HCT116 (cell line): ENCODE data around the gene NPSR1. TPM values are rescaled to one million over a fixed set of nuclear protein-coding genes. Genes with fewer than 3 reads are reported as not detected.

Experiments used
- ATAC-seq: fragments of 200-7000 bp; cut with Tn5 transposase; 2 replicates; pipeline ENCODE4 v1.9.1; 2020; ENCODE audit warnings: mild to moderate bottlenecking, moderate library complexity
- BruUV-seq: library from RNA; stranded (reverse); fragments of 400-500 nt; replicated peaks from 2 replicates; lab custom pipeline; 2021; lab: Mats Ljungman, UMichigan
- CTCF ChIA-PET: fragments of 300-600 bp; sonication (Branson Sonifier 250); formaldehyde crosslinking; loops from one replicate; lab custom pipeline; 2021; ENCODE audit warnings: antibody characterized with exemption; lab: Charles Lee
- POLR2A ChIA-PET: fragments of 300-600, 350-600 bp; sonication (Branson Sonifier 250); formaldehyde crosslinking; loops from one replicate; lab custom pipeline; 2021; ENCODE audit warnings: antibody characterized with exemption; lab: Charles Lee
- RAD21 ChIA-PET, 2 experiments: fragments of 300-600 bp; sonication (Branson Sonifier 250); formaldehyde crosslinking; loops; one replicate each; lab custom pipeline; 2023; ENCODE audit warnings: low total read pairs in 2 of 2; ENCODE audit not compliant: uncharacterized antibody in 2 of 2, unreplicated experiment in 2 of 2, low non-redundant PET in 1 of 2; lab: Charles Lee
- DNase-seq: peaks from one replicate; pipeline ENCODE4 v3.0.0-alpha.2; 2010; ENCODE audit warnings: low read depth, low spot score
- H2AFZ ChIP-seq: fragments of 200-600 bp; shearing (Covaris generic), sonication (generic); 2 replicates; pipeline ENCODE4 v1.6.1; 2017; ENCODE audit warnings: low read depth, mixed run types, mixed read lengths, antibody characterized with exemption, low read length; ENCODE audit not compliant: poor library complexity, severe bottlenecking
- H3K27ac ChIP-seq: 2 replicates; pipeline ENCODE4 v1.5.1; 2012; ENCODE audit warnings: low read depth, low read length
- H3K27me3 ChIP-seq: fragments of 200-600 bp; sonication (generic); 2 replicates; pipeline ENCODE4 v1.6.1; 2016; ENCODE audit warnings: mixed run types, low read length, mixed read lengths; ENCODE audit not compliant: insufficient read depth
- H3K36me3 ChIP-seq, 2 experiments: fragments of 200-500 bp in 1 of 2; fragments of 200-600 bp in 1 of 2; sonication (Bioruptor generic) in 1 of 2; sonication (generic) in 1 of 2; 2 replicates each; pipeline versions ENCODE4 v1.5.1 to v1.6.1; 2014 to 2016; ENCODE audit warnings: low read length in 2 of 2, inconsistent platforms in 1 of 2, mixed read lengths in 1 of 2, mixed run types in 1 of 2; ENCODE audit not compliant: insufficient read depth in 2 of 2, control insufficient read depth in 1 of 2
- H3K4me1 ChIP-seq, 2 experiments: fragments of 200-600 bp in 1 of 2; sonication (generic) in 1 of 2; 2 replicates each; pipeline versions ENCODE4 v1.5.1 to v1.6.1; 2012 to 2017; ENCODE audit warnings: low read length in 2 of 2, inconsistent platforms in 1 of 2, mild to moderate bottlenecking in 1 of 2, mixed read lengths in 1 of 2, mixed run types in 1 of 2, moderate library complexity in 1 of 2; ENCODE audit not compliant: insufficient read depth in 2 of 2, control insufficient read depth in 1 of 2
- H3K4me2 ChIP-seq: fragments of 200-600 bp; sonication (generic); 2 replicates; pipeline ENCODE4 v1.6.1; 2017; ENCODE audit warnings: mixed run types, low read length, mixed read lengths
- H3K4me3 ChIP-seq, 2 experiments: fragments of 200-600 bp in 1 of 2; sonication (generic) in 1 of 2; replicated peaks in 1 of 2; 2 replicates each; pipeline ENCODE4 v1.5.1; 2011 to 2016; ENCODE audit warnings: low read length in 2 of 2, control low read depth in 1 of 2, low read depth in 1 of 2, mild to moderate bottlenecking in 1 of 2, mixed read lengths in 1 of 2, mixed run types in 1 of 2
- H3K79me2 ChIP-seq: fragments of 200-600 bp; sonication (generic); 2 replicates; pipeline ENCODE4 v1.6.1; 2017; ENCODE audit warnings: mild to moderate bottlenecking, mixed run types, low read length, moderate library complexity, mixed read lengths; ENCODE audit not compliant: insufficient read depth
- H3K9ac ChIP-seq: fragments of 200-600 bp; sonication (generic); 2 replicates; pipeline ENCODE4 v1.6.1; 2016; ENCODE audit warnings: low read length, mixed read lengths
- H3K9me2 ChIP-seq: fragments of 200-600 bp; sonication (generic), shearing (Covaris generic); 2 replicates; pipeline ENCODE4 v1.6.1; 2017; ENCODE audit warnings: mixed run types, mild to moderate bottlenecking, moderate library complexity; ENCODE audit not compliant: insufficient read depth
- H3K9me3 ChIP-seq, 2 experiments: fragments of 200-500 bp in 1 of 2; fragments of 200-600 bp in 1 of 2; sonication (Bioruptor generic) in 1 of 2; sonication (generic) in 1 of 2; 2 replicates each; pipeline ENCODE4 v1.6.1; 2014 to 2017; ENCODE audit warnings: low read length in 2 of 2, mixed read lengths in 2 of 2, inconsistent platforms in 1 of 2, low read depth in 1 of 2, mild to moderate bottlenecking in 1 of 2, mixed run types in 1 of 2, moderate library complexity in 1 of 2; ENCODE audit not compliant: control insufficient read depth in 1 of 2, insufficient read depth in 1 of 2
- H4K20me1 ChIP-seq: fragments of 200-600 bp; sonication (generic), shearing (Covaris generic); 2 replicates; pipeline ENCODE4 v1.6.1; 2017; ENCODE audit warnings: mixed run types, mild to moderate bottlenecking, moderate library complexity; ENCODE audit not compliant: insufficient read depth
- ATF3 ChIP-seq: IDR thresholded peaks from 2 replicates; pipeline ENCODE4 v1.6.1; 2012
- CBX3 ChIP-seq: IDR thresholded peaks from 2 replicates; pipeline ENCODE4 v1.6.1; 2012; ENCODE audit warnings: low read depth
- EGR1 ChIP-seq: IDR thresholded peaks from 2 replicates; pipeline ENCODE4 v1.6.1; 2012; ENCODE audit warnings: low read depth
- ELF1 ChIP-seq: IDR thresholded peaks from 2 replicates; pipeline ENCODE4 v1.6.1; 2012; ENCODE audit warnings: low read depth, borderline replicate concordance
- EZH2 ChIP-seq: fragments of 200-600 bp; sonication (generic); IDR thresholded peaks from 2 replicates; pipeline ENCODE4 v1.6.1; 2017; ENCODE audit warnings: antibody characterized with exemption, mixed run types
- MAX ChIP-seq: IDR thresholded peaks from 2 replicates; pipeline ENCODE4 v1.6.1; 2012
- POLR2A ChIP-seq: IDR thresholded peaks from 2 replicates; pipeline ENCODE4 v1.7.0; 2011; ENCODE audit warnings: borderline replicate concordance; ENCODE audit not compliant: insufficient read depth, insufficient read length; ENCODE audit errors: extremely low read depth
- SIN3A ChIP-seq: IDR thresholded peaks from 2 replicates; pipeline ENCODE4 v1.6.1; 2012; ENCODE audit warnings: low read depth
- SP1 ChIP-seq: IDR thresholded peaks from 2 replicates; pipeline ENCODE4 v1.6.1; 2012; ENCODE audit warnings: low read depth
- SRF ChIP-seq: IDR thresholded peaks from 2 replicates; pipeline ENCODE4 v1.6.1; 2012; ENCODE audit warnings: low read depth
- TCF7L2 ChIP-seq: IDR thresholded peaks from 2 replicates; pipeline ENCODE4 v1.7.0; 2011; ENCODE audit warnings: borderline replicate concordance, inconsistent platforms; ENCODE audit not compliant: insufficient read depth, insufficient read length; ENCODE audit errors: extremely low read depth
- ZBTB33 ChIP-seq: IDR thresholded peaks from 2 replicates; pipeline ENCODE4 v1.6.1; 2011; ENCODE audit warnings: mild to moderate bottlenecking, low read length, moderate library complexity; ENCODE audit not compliant: insufficient replicate concordance; ENCODE audit errors: extremely low read depth
- intact Hi-C: fragments of 100-400 bp; cut with micrococcal nuclease; formaldehyde crosslinking; loops from 2 replicates; pipeline ENCODE4 v1.10.0; 2022
- total RNA-seq: library from RNA; stranded (reverse); gene quantifications from one replicate; pipeline ENCODE4 v1.2.1, GENCODE V29; 2021; ENCODE audit not compliant: unreplicated experiment

The NPSR1 gene
- total RNA-seq, 1 experiment from 2014 or later, result not detected

- Histone ChIP-seq H3K79me2 (no peaks in the 10 kb centered on the region), H3K4me2 (no peak overlapping the region), H4K20me1 (no peaks in the 10 kb centered on the region), H3K9me2 (no peaks in the 10 kb centered on the region), H3K9me3 (no peaks in the 10 kb centered on the region), H3K27me3 (no peaks in the 10 kb centered on the region), H3K27ac (no peak overlapping the region), H3K4me3 (no peak overlapping the region), H3K4me1 (peaks cover 8 to 26% of the 10 kb centered on the region in 2 experiments), H3K36me3 (no peaks in the 10 kb centered on the region), H3K9ac (no peak overlapping the region), H2AFZ (no peak overlapping the region)
- CTCF ChIA-PET, result no interaction called here
- no peak for TF ChIP-seq ATF3
- no peak for TF ChIP-seq SRF
- no peak for TF ChIP-seq EGR1
- no peak for TF ChIP-seq SP1
- no peak for TF ChIP-seq ZBTB33
- no peak for TF ChIP-seq POLR2A
- no peak for TF ChIP-seq MAX
- TF ChIP-seq SIN3A, result no peak
- TF ChIP-seq ELF1, result no peak
- TF ChIP-seq EZH2, result no peak
- no peak for TF ChIP-seq TCF7L2
- no peak for TF ChIP-seq CBX3
- POLR2A ChIA-PET, result no interaction called here
- RAD21 ChIA-PET, result no interaction called here
- no peak for ATAC-seq
- intact Hi-C loops, result no loop called here
- BruUV-seq, result no TSS peak
- no peak for DNase-seq
Measured at GRCh38 chr7:34830390-34830789, 172.4 kb downstream of the NPSR1 start.
